Mesodermal cell (in vitro differentiated cells): Measurements from ENCODE around the gene PNKD.

Experiments
- H3K27ac ChIP-seq: 2 replicates; pipeline ENCODE4 v1.7.0; 2013; ENCODE audit warnings: mild to moderate bottlenecking, low read depth, low read length, moderate library complexity; ENCODE audit not compliant: severe bottlenecking
- H3K36me3 ChIP-seq: 2 replicates; pipeline ENCODE4 v1.7.1; 2013; ENCODE audit warnings: mild to moderate bottlenecking, low read length, moderate library complexity; ENCODE audit not compliant: control insufficient read depth, insufficient read depth
- H3K4me1 ChIP-seq: one replicate; pipeline ENCODE4 v1.7.1; 2013; ENCODE audit warnings: mild to moderate bottlenecking, low read length; ENCODE audit not compliant: insufficient read depth, control insufficient read depth, poor library complexity, severe bottlenecking
- H3K4me3 ChIP-seq: 2 replicates; pipeline ENCODE4 v1.7.0; 2013; ENCODE audit warnings: low read length, control low read depth, mild to moderate bottlenecking; ENCODE audit not compliant: insufficient read depth, poor library complexity, severe bottlenecking; ENCODE audit errors: extremely low read depth
- H3K9me3 ChIP-seq: 2 replicates; pipeline ENCODE4 v1.7.1; 2013; ENCODE audit warnings: mild to moderate bottlenecking, low read length, moderate library complexity; ENCODE audit not compliant: control insufficient read depth
- WGBS, 2 experiments: methylation state at CpG; one replicate each; pipeline ENCODE4 v1.1.5; 2013; ENCODE audit warnings: missing lambda C conversion rate in 2 of 2; ENCODE audit not compliant: insufficient coverage in 2 of 2; 5-methylcytosine and 5-hydroxymethylcytosine counted together

The PNKD gene

GRCh38 chr2:218263817-218264641, 6.3 kb upstream of the PNKD start:
- WGBS, 2 experiments = 94 to 96% methylated on average over 12 to 15 of the region's 17 CpGs
- Histone ChIP-seq H3K27ac (no peak overlapping the region), H3K36me3 (peaks cover 53% of the 10 kb centered on the region), H3K4me1 (peaks cover 35% of the 10 kb centered on the region), H3K9me3 (no peaks in the 10 kb centered on the region), H3K4me3 (no peak overlapping the region)

- H3K36me3 ChIP-seq = peaks cover 53% of the 10 kb centered on the region
- 97 to 98% methylated on average over 19 to 20 of the region's 22 CpGs for WGBS, 2 experiments
- H3K9me3 ChIP-seq = no peaks in the 10 kb centered on the region
- H3K4me3 ChIP-seq = no peak overlapping the region
- H3K4me1 ChIP-seq = peaks cover 26% of the 10 kb centered on the region
- H3K27ac ChIP-seq = no peak overlapping the region
These were observed 5.4 kb upstream of the PNKD start for GRCh38 chr2:218264773-218265561.

- 94 to 98% methylated on average over 8 of the region's 8 CpGs for WGBS, 2 experiments
- Histone ChIP-seq H3K9me3 (no peaks in the 10 kb centered on the region), H3K36me3 (peaks cover 53% of the 10 kb centered on the region), H3K4me1 (peaks cover 20% of the 10 kb centered on the region), H3K27ac (no peak overlapping the region), H3K4me3 (no peak overlapping the region)
These were observed 4.7 kb upstream of the PNKD start for GRCh38 chr2:218265626-218266025.

- Histone ChIP-seq H3K9me3 (no peaks in the 10 kb centered on the region), H3K27ac (no peak overlapping the region), H3K4me1 (peaks cover 12% of the 10 kb centered on the region), H3K36me3 (peaks cover 53% of the 10 kb centered on the region), H3K4me3 (no peak overlapping the region)
- WGBS, 2 experiments = 94 to 97% methylated on average over 10 to 14 of the region's 15 CpGs
These were observed 3.9 kb upstream of the PNKD start for GRCh38 chr2:218266316-218266979.

- 95 to 100% methylated on average over 3 to 6 of the region's 6 CpGs for WGBS, 2 experiments
- Histone ChIP-seq H3K4me3 (no peak overlapping the region), H3K36me3 (peaks cover 53% of the 10 kb centered on the region)
These were observed 3.1 kb upstream of the PNKD start for GRCh38 chr2:218267259-218267658.

GRCh38 chr2:218270721-218271486, 585 bp downstream of the PNKD start:
- 6 to 8% methylated on average over 19 to 23 of the region's 23 CpGs for WGBS, 2 experiments
- peak overlapping the region; percentile 91 for H3K4me3 ChIP-seq
- H3K36me3 ChIP-seq = peaks cover 50% of the 10 kb centered on the region
- H3K9me3 ChIP-seq = no peaks in the 10 kb centered on the region
- H3K27ac ChIP-seq = no peak overlapping the region
- H3K4me1 ChIP-seq = no peaks in the 10 kb centered on the region

More at GRCh38 chr2:218267259-218267658, 3.1 kb upstream of the PNKD start:
- H3K27ac ChIP-seq = no peak overlapping the region
- H3K4me1 ChIP-seq = peaks cover 6% of the 10 kb centered on the region
- no peaks in the 10 kb centered on the region for H3K9me3 ChIP-seq

- H3K4me1 ChIP-seq = no peaks in the 10 kb centered on the region
- H3K9me3 ChIP-seq = no peaks in the 10 kb centered on the region
- 85% methylated on average over 4 of the region's 4 CpGs for WGBS, 2 experiments
- peaks cover 50% of the 10 kb centered on the region for H3K36me3 ChIP-seq
- no peak overlapping the region for H3K27ac ChIP-seq
- H3K4me3 ChIP-seq = peak overlapping the region; percentile 91
These were observed 1.1 kb downstream of the PNKD start for GRCh38 chr2:218271487-218271797.

GRCh38 chr2:218271865-218272530, 1.7 kb downstream of the PNKD start:
- Histone ChIP-seq H3K4me1 (no peaks in the 10 kb centered on the region), H3K4me3 (no peak overlapping the region), H3K36me3 (peaks cover 50% of the 10 kb centered on the region), H3K9me3 (no peaks in the 10 kb centered on the region), H3K27ac (no peak overlapping the region)
- 91 to 100% methylated on average over 4 to 5 of the region's 5 CpGs for WGBS, 2 experiments

- 58 to 68% methylated on average over 16 of the region's 18 CpGs for WGBS, 2 experiments
- no peaks in the 10 kb centered on the region for H3K9me3 ChIP-seq
- H3K36me3 ChIP-seq = peaks cover 49% of the 10 kb centered on the region
- H3K4me3 ChIP-seq = no peak overlapping the region
- no peak overlapping the region for H3K27ac ChIP-seq
- H3K4me1 ChIP-seq = no peaks in the 10 kb centered on the region
These were observed 2.4 kb downstream of the PNKD start for GRCh38 chr2:218272531-218273212.
